Chondrocyte (in vitro differentiated cells): ENCODE data around the gene BCL2L1. TPM values are rescaled to one million over a fixed set of nuclear protein-coding genes. Genes with fewer than 3 reads are reported as not detected.

Experiments used
- DNase-seq: peaks from one replicate; pipeline ENCODE4 v3.0.0; 2021; ENCODE audit warnings: mixed read lengths, low spot score
- H3K27ac Mint-ChIP-seq: one replicate; pipeline ENCODE4 v1.8.0; 2021; ENCODE audit warnings: mild to moderate bottlenecking, moderate library complexity, mixed read lengths; ENCODE audit not compliant: unreplicated experiment
- H3K27me3 Mint-ChIP-seq: 2 replicates; pipeline ENCODE4 v1.8.0; 2021; ENCODE audit warnings: low read depth, mixed read lengths
- H3K36me3 Mint-ChIP-seq: 2 replicates; pipeline ENCODE4 v1.8.0; 2021; ENCODE audit warnings: low read depth, mixed read lengths
- H3K4me1 Mint-ChIP-seq: 2 replicates; pipeline ENCODE4 v1.8.0; 2021; ENCODE audit warnings: low read depth, mild to moderate bottlenecking, mixed read lengths
- H3K4me3 Mint-ChIP-seq: one replicate; pipeline ENCODE4 v1.8.0; 2021; ENCODE audit warnings: mild to moderate bottlenecking, moderate library complexity, mixed read lengths; ENCODE audit not compliant: unreplicated experiment
- H3K9me3 Mint-ChIP-seq: 2 replicates; pipeline ENCODE4 v1.8.0; 2021; ENCODE audit warnings: low read depth, mixed read lengths
- long read RNA-seq: library from polyadenylated mRNA; stranded (forward); transcript quantifications from one replicate; pipeline ENCODE4 v2.0.0, GENCODE V29; 2021
- total RNA-seq: library from RNA; stranded (reverse); gene quantifications from 3 replicates; pipeline ENCODE4 v1.2.1, GENCODE V29; 2021
- TF ChIP-seq, protein P1 (sequence below): fragments of 200-600 bp; sonication (generic); IDR thresholded peaks from 2 replicates; pipeline ENCODE4 v1.5.0; 2021; ENCODE audit warnings: antibody characterized with exemption, mild to moderate bottlenecking, moderate library complexity

BCL2L1 gene
- total RNA-seq, result 55.9 to 96.1 TPM (median 90.7 TPM) in 3 replicates
- long read RNA-seq, transcript BCL2L1-208 (3 exons, 894 nt), result minor isoform, 5 of 95 reads
- long read RNA-seq, transcript BCL2L1-201 (3 exons, 2,610 nt), result major isoform, 35 of 95 reads
- long read RNA-seq, partial matches to known transcripts, result 9 of 95 reads
- long read RNA-seq, other reads (novel, unspliced or antisense), result 39 of 95 reads

DNA sequence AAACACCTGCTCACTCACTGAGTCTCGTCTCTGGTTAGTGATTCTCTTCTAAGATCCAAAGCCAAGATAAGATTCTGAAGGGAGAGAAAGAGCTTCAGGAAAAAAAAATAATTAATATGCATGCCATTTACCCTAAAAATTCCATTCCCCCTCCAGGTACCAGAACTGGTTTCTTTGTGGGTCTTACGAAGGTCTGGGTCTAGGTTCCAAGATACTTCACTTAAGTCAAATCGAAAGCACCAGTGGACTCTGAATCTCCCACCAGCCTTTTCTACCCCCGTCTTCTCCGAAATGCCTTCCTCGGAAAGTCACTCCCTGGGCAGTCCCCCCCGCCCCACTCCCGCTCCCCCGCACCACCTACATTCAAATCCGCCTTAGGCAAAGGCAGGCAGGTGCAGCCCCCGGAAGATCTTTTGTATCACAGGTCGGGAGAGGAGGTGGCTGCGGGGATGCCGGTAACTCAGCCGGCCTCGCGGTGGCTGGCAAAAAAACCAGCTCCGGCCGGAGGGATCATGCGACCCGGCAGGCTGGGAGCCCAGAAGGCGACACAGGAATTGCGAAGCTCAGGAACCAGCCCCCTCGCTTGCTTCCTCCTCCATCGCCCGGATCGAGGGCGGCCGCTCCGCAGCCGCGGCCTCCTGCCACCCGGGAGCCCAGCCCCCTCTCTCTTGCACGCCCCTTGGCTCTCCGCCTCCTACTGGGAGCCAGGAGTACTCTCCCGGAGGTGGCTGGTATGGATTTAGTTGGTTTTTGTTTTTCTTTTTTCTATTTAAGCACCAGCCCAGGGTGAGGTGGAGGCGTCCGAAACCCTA is at the start of gene BCL2L1:
Gene BCL2L1, minus strand, starts transcription at position 612 of the 812 bp plus-strand sequence. CDS start 650 bp downstream, outside the sequence.
- H3K9me3 Mint-ChIP-seq, result no peaks in the 10 kb centered on the region
- TF ChIP-seq, protein P1, sequence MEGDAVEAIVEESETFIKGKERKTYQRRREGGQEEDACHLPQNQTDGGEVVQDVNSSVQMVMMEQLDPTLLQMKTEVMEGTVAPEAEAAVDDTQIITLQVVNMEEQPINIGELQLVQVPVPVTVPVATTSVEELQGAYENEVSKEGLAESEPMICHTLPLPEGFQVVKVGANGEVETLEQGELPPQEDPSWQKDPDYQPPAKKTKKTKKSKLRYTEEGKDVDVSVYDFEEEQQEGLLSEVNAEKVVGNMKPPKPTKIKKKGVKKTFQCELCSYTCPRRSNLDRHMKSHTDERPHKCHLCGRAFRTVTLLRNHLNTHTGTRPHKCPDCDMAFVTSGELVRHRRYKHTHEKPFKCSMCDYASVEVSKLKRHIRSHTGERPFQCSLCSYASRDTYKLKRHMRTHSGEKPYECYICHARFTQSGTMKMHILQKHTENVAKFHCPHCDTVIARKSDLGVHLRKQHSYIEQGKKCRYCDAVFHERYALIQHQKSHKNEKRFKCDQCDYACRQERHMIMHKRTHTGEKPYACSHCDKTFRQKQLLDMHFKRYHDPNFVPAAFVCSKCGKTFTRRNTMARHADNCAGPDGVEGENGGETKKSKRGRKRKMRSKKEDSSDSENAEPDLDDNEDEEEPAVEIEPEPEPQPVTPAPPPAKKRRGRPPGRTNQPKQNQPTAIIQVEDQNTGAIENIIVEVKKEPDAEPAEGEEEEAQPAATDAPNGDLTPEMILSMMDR, result peak; percentile 84
- H3K36me3 Mint-ChIP-seq, result peaks cover 21% of the 10 kb centered on the region
- H3K27me3 Mint-ChIP-seq, result no peaks in the 10 kb centered on the region
- peak within 1 kb of the TSS; percentile 99 for H3K27ac Mint-ChIP-seq
- DNase-seq, result no peak
- H3K4me1 Mint-ChIP-seq, result peaks cover 59% of the 10 kb centered on the region
- peak within 1 kb of the TSS; percentile 92 for H3K4me3 Mint-ChIP-seq

DNA sequence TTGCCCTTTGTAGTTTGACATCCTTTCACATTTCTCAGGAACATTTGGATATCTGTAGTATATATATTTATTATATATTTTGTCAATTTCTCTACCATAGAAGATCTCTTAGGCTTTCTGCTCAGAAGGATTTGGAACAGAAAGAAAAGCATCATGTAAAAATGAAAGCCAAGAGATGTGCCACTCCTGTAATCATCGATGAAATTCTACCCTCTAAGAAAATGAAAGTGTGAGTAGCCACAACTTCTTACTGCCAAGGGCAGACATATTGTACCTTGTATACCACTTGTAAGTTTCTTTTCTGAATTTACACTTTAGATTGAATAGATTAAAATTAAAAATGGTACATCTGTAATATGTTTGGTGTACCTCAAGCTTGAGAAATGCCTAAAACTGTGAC is 47.6 kb upstream of the BCL2L1 start:
- DNase-seq, result no peak
- H3K27ac Mint-ChIP-seq, result no peak overlapping the region
- TF ChIP-seq, protein P1, result no peak
- H3K27me3 Mint-ChIP-seq, result no peaks in the 10 kb centered on the region
- H3K9me3 Mint-ChIP-seq, result peaks cover 6% of the 10 kb centered on the region
- no peak overlapping the region for H3K4me3 Mint-ChIP-seq
- H3K36me3 Mint-ChIP-seq, result peaks cover 34% of the 10 kb centered on the region
- H3K4me1 Mint-ChIP-seq, result peaks cover 11% of the 10 kb centered on the region

DNA sequence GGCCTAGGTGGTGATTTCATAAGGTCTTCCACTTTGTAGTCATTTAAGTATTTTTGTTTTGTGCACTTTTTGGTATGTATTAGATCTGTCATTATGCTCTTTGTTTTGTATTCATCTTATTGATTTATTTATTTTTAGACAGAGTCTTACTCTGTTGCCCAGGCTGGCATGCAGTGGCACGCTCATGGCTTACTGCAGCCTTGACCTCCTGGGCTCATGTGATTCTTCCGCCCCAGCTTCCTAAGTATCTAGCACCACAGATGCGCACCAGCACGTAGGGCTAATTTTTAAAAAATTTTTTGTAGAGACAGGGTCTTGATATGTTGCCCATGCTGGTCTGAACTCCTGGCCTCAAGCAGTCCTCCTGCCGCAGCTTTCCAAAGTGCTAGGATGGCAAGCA is 47.0 kb upstream of the BCL2L1 start:
- DNase-seq, result no peak
- peaks cover 16% of the 10 kb centered on the region for H3K4me1 Mint-ChIP-seq
- no peak overlapping the region for H3K4me3 Mint-ChIP-seq
- no peaks in the 10 kb centered on the region for H3K27me3 Mint-ChIP-seq
- TF ChIP-seq, protein P1, result no peak
- H3K27ac Mint-ChIP-seq, result peak overlapping the region; percentile 17
- H3K36me3 Mint-ChIP-seq, result peaks cover 36% of the 10 kb centered on the region
- H3K9me3 Mint-ChIP-seq, result peaks cover 7% of the 10 kb centered on the region

DNA sequence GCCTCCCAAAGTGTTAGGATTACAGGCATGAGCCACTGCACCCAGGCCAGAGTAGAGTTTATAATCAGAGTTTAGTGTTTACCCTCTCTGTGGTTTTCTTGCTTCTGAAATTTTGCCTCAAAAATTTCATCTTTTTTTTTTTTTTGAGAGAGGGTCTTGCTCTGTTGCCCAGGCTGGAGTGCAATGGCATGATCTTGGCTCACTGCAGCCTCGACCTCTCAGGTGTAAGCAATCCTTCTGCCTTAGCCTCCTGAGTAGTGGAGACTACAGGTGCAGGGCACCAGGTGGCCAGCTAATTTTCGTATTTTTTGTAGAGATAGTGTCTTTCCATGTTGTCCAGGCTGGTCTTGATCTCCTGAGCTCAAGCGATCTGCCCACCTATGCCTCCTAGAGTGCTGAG is 45.1 kb upstream of the BCL2L1 start:
- Mint-ChIP-seq H3K9me3 (peaks cover 9% of the 10 kb centered on the region), H3K27ac (no peak overlapping the region), H3K36me3 (peaks cover 32% of the 10 kb centered on the region), H3K4me3 (no peak overlapping the region), H3K27me3 (no peaks in the 10 kb centered on the region), H3K4me1 (peaks cover 22% of the 10 kb centered on the region)
- no peak for DNase-seq
- TF ChIP-seq, protein P1, result no peak

DNA sequence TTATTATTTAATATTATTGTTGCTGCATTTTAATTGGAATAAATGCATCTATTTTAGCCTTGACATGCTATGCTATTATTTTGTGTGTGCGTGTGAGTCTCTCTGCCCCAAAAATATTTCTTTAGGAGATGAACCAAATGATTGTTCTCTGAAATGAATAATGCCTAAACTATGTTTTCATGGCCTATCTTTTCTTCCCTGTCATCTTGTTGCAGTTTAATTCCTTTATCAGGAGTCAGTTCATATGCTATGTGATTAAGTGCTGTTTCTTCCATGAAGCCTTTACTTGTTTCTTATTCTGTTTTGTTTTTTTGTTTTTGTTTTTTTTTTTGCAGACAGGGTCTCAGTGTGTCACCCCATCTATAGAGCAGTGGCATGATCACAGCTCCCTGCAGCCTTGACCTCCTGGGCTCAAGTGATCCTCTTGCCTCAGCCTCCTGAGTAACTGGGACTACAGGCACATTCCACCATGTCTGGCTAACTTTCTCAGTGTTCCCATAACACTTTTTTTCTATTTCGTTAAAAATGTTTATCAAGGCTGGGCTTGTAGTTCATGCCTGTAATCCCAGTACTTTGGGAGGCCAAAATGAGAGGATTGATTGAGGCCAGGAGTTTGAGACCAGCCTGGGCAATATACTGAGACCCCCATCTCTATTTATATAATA is 42.1 kb upstream of the BCL2L1 start:
- H3K4me3 Mint-ChIP-seq, result no peak overlapping the region
- peaks cover 20% of the 10 kb centered on the region for H3K36me3 Mint-ChIP-seq
- DNase-seq, result no peak
- H3K9me3 Mint-ChIP-seq, result peaks cover 9% of the 10 kb centered on the region
- TF ChIP-seq, protein P1, result no peak
- peak overlapping the region; percentile 98 for H3K27ac Mint-ChIP-seq
- H3K4me1 Mint-ChIP-seq, result peaks cover 39% of the 10 kb centered on the region
- H3K27me3 Mint-ChIP-seq, result no peaks in the 10 kb centered on the region
